GM23248 (cell line): ENCODE data around the gene KIF3A.

Experiments
- EZH2 ChIP-seq: fragments of 200-600 bp; sonication (generic); IDR thresholded peaks from 2 replicates; pipeline ENCODE4 v1.6.1; 2018; ENCODE audit warnings: antibody characterized with exemption, mild to moderate bottlenecking; ENCODE audit not compliant: insufficient read depth, poor library complexity, severe bottlenecking
- EZH2phosphoT487 ChIP-seq: fragments of 200-600 bp; sonication (generic); IDR thresholded peaks from 2 replicates; pipeline ENCODE4 v1.6.1; 2018; ENCODE audit warnings: antibody characterized with exemption, moderate library complexity, mild to moderate bottlenecking, low read depth; ENCODE audit not compliant: insufficient read depth

DNA sequence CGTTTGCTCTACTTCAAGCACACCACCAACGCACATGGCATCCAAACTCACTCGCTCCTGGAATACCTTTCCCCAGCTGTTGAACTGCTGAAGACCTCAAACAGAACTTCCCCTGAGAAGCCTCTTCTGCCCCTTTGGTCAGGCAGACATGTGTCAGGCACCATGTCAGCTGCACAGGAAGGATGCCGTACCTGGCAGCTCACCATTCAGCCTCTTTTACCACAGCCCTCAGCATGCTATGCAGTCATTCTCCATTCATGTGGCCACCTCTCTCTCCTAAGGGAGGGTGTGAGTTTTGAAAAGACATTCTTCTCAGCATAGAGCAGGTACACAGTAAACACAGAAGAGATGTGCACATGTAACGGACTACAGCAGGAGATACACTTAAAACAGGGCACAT, 49.4 kb downstream of the KIF3A start:
- TF ChIP-seq EZH2phosphoT487 (no peak), EZH2 (no peak)
